GM18951 (cell line): ENCODE data around the gene B3GALT2.
"Not testable (repeated sequence)": the region's sequence is repeated elsewhere in the genome, so short reads cannot be mapped to it uniquely, and the experiment has no call there.

Experiments used
- POLR2A ChIP-seq: IDR thresholded peaks from 4 replicates; pipeline ENCODE4 v1.6.1; 2011; ENCODE audit warnings: mild to moderate bottlenecking; ENCODE audit not compliant: insufficient read length, insufficient read depth; ENCODE audit errors: extremely low read depth
- in situ Hi-C: fragments of 300-500 bp; cut with MboI; formaldehyde crosslinking; loops from one replicate; pipeline ENCODE4 v1.12.0; 2022; ENCODE audit warnings: low sequenced_read_pairs, mixed read lengths, inconsistent platforms; ENCODE audit not compliant: unreplicated experiment

B3GALT2 gene

GRCh38 chr1:193199940-193200339 lies 13.5 kb upstream of the B3GALT2 start:
- in situ Hi-C loops: no loop called here
- no peak for TF ChIP-seq POLR2A

GRCh38 chr1:193192586-193192985 lies 6.2 kb upstream of the B3GALT2 start:
- in situ Hi-C loops: no loop called here
- TF ChIP-seq POLR2A: no peak

- in situ Hi-C loops: no loop called here
- TF ChIP-seq POLR2A: no peak
Observed at GRCh38 chr1:193190096-193190744, 3.8 kb upstream of the B3GALT2 start.

GRCh38 chr1:193189442-193190095 lies 3.2 kb upstream of the B3GALT2 start:
- in situ Hi-C loops: no loop called here
- no peak for TF ChIP-seq POLR2A

- in situ Hi-C loops: not testable (repeated sequence)
Observed at GRCh38 chr1:193188915-193189314, 2.5 kb upstream of the B3GALT2 start.

- TF ChIP-seq POLR2A: no peak
- in situ Hi-C loops: no loop called here
Observed at GRCh38 chr1:193187114-193187513, 701 bp upstream of the B3GALT2 start.

GRCh38 chr1:193185211-193185610 lies 1.2 kb downstream of the B3GALT2 start:
- in situ Hi-C loops: no loop called here
- no peak for TF ChIP-seq POLR2A

GRCh38 chr1:193184776-193185175 lies 1.6 kb downstream of the B3GALT2 start:
- no peak for TF ChIP-seq POLR2A
- in situ Hi-C loops: no loop called here

GRCh38 chr1:193183019-193183627 lies 3.3 kb downstream of the B3GALT2 start:
- TF ChIP-seq POLR2A: no peak
- in situ Hi-C loops: no loop called here

GRCh38 chr1:193181985-193182384 lies 4.4 kb downstream of the B3GALT2 start:
- in situ Hi-C loops: no loop called here
- TF ChIP-seq POLR2A: no peak

- no peak for TF ChIP-seq POLR2A
- in situ Hi-C loops: no loop called here
Observed at GRCh38 chr1:193181536-193181935, 4.9 kb downstream of the B3GALT2 start.

GRCh38 chr1:193179094-193179493 lies 7.3 kb downstream of the B3GALT2 start:
- in situ Hi-C loops: no loop called here
- no peak for TF ChIP-seq POLR2A

GRCh38 chr1:193176788-193177187 lies 9.6 kb downstream of the B3GALT2 start:
- no peak for TF ChIP-seq POLR2A
- in situ Hi-C loops: no loop called here

GRCh38 chr1:193176113-193176512 lies 10.3 kb downstream of the B3GALT2 start:
- in situ Hi-C loops: no loop called here
- no peak for TF ChIP-seq POLR2A
